Prostate gland (tissue), 2 donors: ENCODE results near the gene DCST2.

Experiments
- POLR2A ChIP-seq: fragments of 450-650 bp; IDR thresholded peaks from one replicate; pipeline ENCODE4 v1.6.1; 2016; ENCODE audit warnings: antibody characterized with exemption, mild to moderate bottlenecking
- POLR2AphosphoS5 ChIP-seq: sonication (generic); formaldehyde crosslinking; IDR thresholded peaks from one replicate; pipeline ENCODE4 v1.6.1; 2017; ENCODE audit warnings: antibody characterized with exemption
- TF ChIP-seq, protein P1 (sequence below), 4 experiments: fragments of 200-600 bp in 2 of 4; fragments of 450-650 bp in 2 of 4; sonication (generic) in 2 of 4; IDR thresholded peaks; 1 replicate in 3 of 4; 2 replicates in 1 of 4; pipeline ENCODE4 v1.5.1; 2016 to 2019; ENCODE audit warnings: antibody characterized with exemption in 4 of 4, mild to moderate bottlenecking in 2 of 4, moderate library complexity in 2 of 4

DNA sequence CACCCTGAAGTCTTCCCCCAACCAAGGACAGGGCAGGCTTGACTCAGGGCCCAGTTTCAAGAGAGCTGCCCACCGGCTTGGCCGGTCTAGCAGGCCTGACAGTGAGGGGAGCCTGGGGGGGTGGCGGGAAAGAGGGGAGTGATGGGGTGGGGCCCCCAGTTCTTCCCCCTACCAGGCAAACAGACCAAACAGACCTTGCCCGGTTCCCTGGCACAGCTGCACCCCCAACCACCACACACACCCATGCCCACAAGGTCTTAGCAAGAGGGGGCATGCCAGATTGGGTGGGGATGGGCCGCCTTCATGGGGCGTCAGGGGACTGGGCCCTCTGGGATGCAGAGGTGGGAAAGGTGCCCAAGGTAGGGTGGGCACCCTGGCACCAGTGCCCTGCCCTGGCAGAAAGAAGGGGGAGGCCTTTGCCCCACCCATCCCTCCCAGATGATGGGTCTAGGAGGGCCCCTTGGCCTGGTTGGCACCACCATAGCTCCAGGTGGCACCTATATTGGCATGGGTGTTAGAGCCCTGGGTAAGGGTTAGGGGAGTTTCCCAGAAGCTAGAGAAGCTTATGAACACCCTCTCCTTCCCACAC lies 22.1 kb downstream of the DCST2 start:
- TF ChIP-seq, protein P1, sequence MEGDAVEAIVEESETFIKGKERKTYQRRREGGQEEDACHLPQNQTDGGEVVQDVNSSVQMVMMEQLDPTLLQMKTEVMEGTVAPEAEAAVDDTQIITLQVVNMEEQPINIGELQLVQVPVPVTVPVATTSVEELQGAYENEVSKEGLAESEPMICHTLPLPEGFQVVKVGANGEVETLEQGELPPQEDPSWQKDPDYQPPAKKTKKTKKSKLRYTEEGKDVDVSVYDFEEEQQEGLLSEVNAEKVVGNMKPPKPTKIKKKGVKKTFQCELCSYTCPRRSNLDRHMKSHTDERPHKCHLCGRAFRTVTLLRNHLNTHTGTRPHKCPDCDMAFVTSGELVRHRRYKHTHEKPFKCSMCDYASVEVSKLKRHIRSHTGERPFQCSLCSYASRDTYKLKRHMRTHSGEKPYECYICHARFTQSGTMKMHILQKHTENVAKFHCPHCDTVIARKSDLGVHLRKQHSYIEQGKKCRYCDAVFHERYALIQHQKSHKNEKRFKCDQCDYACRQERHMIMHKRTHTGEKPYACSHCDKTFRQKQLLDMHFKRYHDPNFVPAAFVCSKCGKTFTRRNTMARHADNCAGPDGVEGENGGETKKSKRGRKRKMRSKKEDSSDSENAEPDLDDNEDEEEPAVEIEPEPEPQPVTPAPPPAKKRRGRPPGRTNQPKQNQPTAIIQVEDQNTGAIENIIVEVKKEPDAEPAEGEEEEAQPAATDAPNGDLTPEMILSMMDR (IDR thresholded peaks at IDR 0.05): no peak
- no peak for TF ChIP-seq POLR2A
- no peak for TF ChIP-seq POLR2AphosphoS5
